A549 (cell line): ENCODE results near the gene RCAN3. TPM values are rescaled to one million over a fixed set of nuclear protein-coding genes. Genes with fewer than 3 reads are reported as not detected.

Experiments used
- ATAC-seq, 2 experiments: fragments of 200-7000 bp in 1 of 2; fragments of >200 bp in 1 of 2; cut with Nextera tagmentation in 1 of 2; cut with Tn5 transposase in 1 of 2; 3 replicates each; pipeline versions ENCODE4 v1.8.0 to v1.9.1; 2018 to 2020; ENCODE audit warnings: mild to moderate bottlenecking in 1 of 2, moderate library complexity in 1 of 2
- CTCF ChIA-PET: fragments of 300-600 bp; sonication (Branson Sonifier 250); formaldehyde crosslinking; extraction: SDS; loops from one replicate; lab custom pipeline; 2021; ENCODE audit warnings: antibody characterized with exemption, inconsistent platforms; lab: Yijun Ruan, JAX
- POLR2A ChIA-PET: fragments of 350-600 bp; formaldehyde crosslinking; extraction: SDS; loops from one replicate; lab custom pipeline; 2021; ENCODE audit warnings: antibody characterized with exemption, inconsistent platforms; lab: Yijun Ruan, JAX
- DNase-seq, 2 experiments: peaks; one replicate each; pipeline versions ENCODE4 v3.0.0 to v3.0.0-alpha.2; 2011 to 2016; ENCODE audit warnings: low read depth in 1 of 2, low spot score in 1 of 2
- FAIRE-seq: peaks from 2 replicates; lab custom pipeline; 2011; peaks lifted over from hg19 to GRCh38; lab: Jason Lieb, UNC
- H3K27ac ChIP-seq, 2 experiments: fragments of >200 bp; sonication (Bioruptor Twin); formaldehyde crosslinking; 3 replicates each; pipeline ENCODE4 v1.5.1; 2016 to 2017
- H3K4me1 ChIP-seq: fragments of >200 bp; sonication (Bioruptor Twin); formaldehyde crosslinking; 3 replicates; pipeline ENCODE4 v1.6.1; 2016
- H3K4me2 ChIP-seq: fragments of >200 bp; sonication (Bioruptor Twin); formaldehyde crosslinking; 3 replicates; pipeline ENCODE4 v1.6.1; 2016
- H3K4me3 ChIP-seq: fragments of >200 bp; sonication (Bioruptor Twin); formaldehyde crosslinking; 3 replicates; pipeline ENCODE4 v1.5.1; 2016
- H3K9me3 ChIP-seq: fragments of >200 bp; sonication (Bioruptor Twin); formaldehyde crosslinking; 3 replicates; pipeline ENCODE4 v1.6.1; 2016
- ATOH8 ChIP-seq: fragments of 250-450 bp; sonication (Bioruptor Pico); IDR thresholded peaks from 2 replicates; pipeline ENCODE4 v1.5.0; 2020; ENCODE audit warnings: low read depth, mild to moderate bottlenecking, moderate library complexity
- CEBPB ChIP-seq, 2 experiments: fragments of >200 bp in 1 of 2; sonication (Bioruptor Twin) in 1 of 2; formaldehyde crosslinking in 1 of 2; IDR thresholded peaks; 2 replicates each; pipeline ENCODE4 v1.6.1; 2012 to 2016
- CHD2 ChIP-seq: fragments of 150-350 bp; IDR thresholded peaks from 2 replicates; pipeline ENCODE4 v1.6.1; 2014; ENCODE audit warnings: low read length; ENCODE audit not compliant: partially characterized antibody
- CHD4 ChIP-seq: fragments of 200-600 bp; sonication (generic); IDR thresholded peaks from 2 replicates; pipeline ENCODE4 v1.6.1; 2016; ENCODE audit warnings: antibody characterized with exemption, mild to moderate bottlenecking, borderline replicate concordance
- CTCF ChIP-seq: fragments of >200 bp; sonication (Bioruptor Twin); formaldehyde crosslinking; IDR thresholded peaks from 3 replicates; pipeline ENCODE4 v1.5.1; 2016
- E2F6 ChIP-seq: IDR thresholded peaks from 2 replicates; pipeline ENCODE4 v1.6.1; 2012; ENCODE audit warnings: low read depth, borderline replicate concordance
- EHMT2 ChIP-seq: fragments of 200-600 bp; sonication (generic); IDR thresholded peaks from 2 replicates; pipeline ENCODE4 v1.6.1; 2016; ENCODE audit warnings: antibody characterized with exemption, low read depth, mild to moderate bottlenecking, moderate library complexity
- EP300 ChIP-seq, 2 experiments: fragments of >200 bp; sonication (Bioruptor Twin); formaldehyde crosslinking; IDR thresholded peaks; 2 replicates in 1 of 2; 3 replicates in 1 of 2; pipeline ENCODE4 v1.6.1; 2016 to 2017
- ESRRA ChIP-seq: fragments of 150-350 bp; IDR thresholded peaks from 2 replicates; pipeline ENCODE4 v1.6.1; 2014; ENCODE audit warnings: mild to moderate bottlenecking, low read length, borderline replicate concordance
- FOSB ChIP-seq: fragments of 250-450 bp; sonication (Bioruptor Pico); IDR thresholded peaks from 2 replicates; pipeline ENCODE4 v1.5.0; 2020; ENCODE audit warnings: mild to moderate bottlenecking, moderate library complexity
- FOXS1 ChIP-seq: fragments of 250-450 bp; sonication (Bioruptor Pico); IDR thresholded peaks from 2 replicates; pipeline ENCODE4 v1.5.0; 2020; ENCODE audit warnings: mild to moderate bottlenecking, moderate library complexity
- HES2 ChIP-seq: fragments of >200 bp; sonication (Bioruptor Twin); formaldehyde crosslinking; IDR thresholded peaks from 2 replicates; pipeline ENCODE4 v1.6.1; 2016
- HEYL ChIP-seq: fragments of 250-450 bp; sonication (Bioruptor Pico); IDR thresholded peaks from 2 replicates; pipeline ENCODE4 v1.8.0; 2021; ENCODE audit warnings: mild to moderate bottlenecking, moderate library complexity
- HOXA7 ChIP-seq: fragments of 250-450 bp; sonication (Bioruptor Pico); IDR thresholded peaks from 2 replicates; pipeline ENCODE4 v1.5.0; 2020; ENCODE audit warnings: mild to moderate bottlenecking, moderate library complexity
- HOXB13 ChIP-seq: fragments of 250-450 bp; sonication (Bioruptor Pico); IDR thresholded peaks from 2 replicates; pipeline ENCODE4 v1.5.0; 2020; ENCODE audit warnings: low read depth, mild to moderate bottlenecking, moderate library complexity
- HOXB5 ChIP-seq: fragments of 250-450 bp; sonication (Bioruptor Pico); IDR thresholded peaks from 2 replicates; pipeline ENCODE4 v1.5.0; 2020; ENCODE audit warnings: mild to moderate bottlenecking, moderate library complexity
- JUN ChIP-seq, 2 experiments: fragments of >200 bp; sonication (Bioruptor Twin); formaldehyde crosslinking; IDR thresholded peaks; 2 replicates in 1 of 2; 3 replicates in 1 of 2; pipeline ENCODE4 v1.6.1; 2016 to 2017
- KDM1A ChIP-seq: fragments of 200-600 bp; sonication (generic); IDR thresholded peaks from 2 replicates; pipeline ENCODE4 v1.6.1; 2016; ENCODE audit warnings: low read depth, mild to moderate bottlenecking
- MAX ChIP-seq: IDR thresholded peaks from 2 replicates; pipeline ENCODE4 v1.6.1; 2012
- MYC ChIP-seq: IDR thresholded peaks from 2 replicates; pipeline ENCODE4 v1.6.1; 2012; ENCODE audit warnings: mild to moderate bottlenecking, inconsistent platforms, low read length, improper control_type of control experiment, borderline replicate concordance
- NFE2L2 ChIP-seq: fragments of 150-350 bp; conservative IDR thresholded peaks from 2 replicates; pipeline ENCODE4 v1.6.1; 2014; ENCODE audit warnings: low read length
- NPAS2 ChIP-seq: fragments of 250-450 bp; sonication (Bioruptor Pico); IDR thresholded peaks from 2 replicates; pipeline ENCODE4 v1.8.0; 2022; ENCODE audit warnings: mild to moderate bottlenecking, moderate library complexity, borderline replicate concordance
- NR3C1 ChIP-seq: fragments of >200 bp; sonication (Bioruptor Twin); formaldehyde crosslinking; IDR thresholded peaks from 3 replicates; pipeline ENCODE4 v1.6.1; 2017
- PHF8 ChIP-seq: fragments of 200-600 bp; sonication (generic); IDR thresholded peaks from 2 replicates; pipeline ENCODE4 v1.6.1; 2016; ENCODE audit warnings: low read depth, mild to moderate bottlenecking, antibody characterized with exemption, moderate library complexity, borderline replicate concordance
- POLR2A ChIP-seq: IDR thresholded peaks from 2 replicates; pipeline ENCODE4 v1.6.1; 2012; ENCODE audit warnings: mild to moderate bottlenecking, low read length
- RAD21 ChIP-seq, 2 experiments: fragments of >200 bp in 1 of 2; sonication (Bioruptor Twin) in 1 of 2; formaldehyde crosslinking in 1 of 2; IDR thresholded peaks in 1 of 2; conservative IDR thresholded peaks in 1 of 2; 2 replicates in 1 of 2; 3 replicates in 1 of 2; pipeline ENCODE4 v1.6.1; 2012 to 2018; ENCODE audit warnings: inconsistent platforms in 1 of 2
- RARB ChIP-seq: fragments of 250-450 bp; sonication (Bioruptor Pico); IDR thresholded peaks from 2 replicates; pipeline ENCODE4 v1.8.0; 2021; ENCODE audit warnings: mild to moderate bottlenecking, moderate library complexity
- RNF2 ChIP-seq: fragments of 200-600 bp; sonication (generic); IDR thresholded peaks from 2 replicates; pipeline ENCODE4 v1.6.1; 2016; ENCODE audit warnings: low read depth, mild to moderate bottlenecking, antibody characterized with exemption, moderate library complexity, borderline replicate concordance
- TFCP2L1 ChIP-seq: fragments of 250-450 bp; sonication (Bioruptor Pico); IDR thresholded peaks from 2 replicates; pipeline ENCODE4 v1.5.0; 2021; ENCODE audit warnings: mild to moderate bottlenecking
- TP53 ChIP-seq: fragments of 250-450 bp; sonication (Bioruptor Pico); IDR thresholded peaks from 2 replicates; pipeline ENCODE4 v1.5.0; 2021; ENCODE audit warnings: mild to moderate bottlenecking, moderate library complexity
- ZC3H11A ChIP-seq: fragments of 450-650 bp; IDR thresholded peaks from 2 replicates; pipeline ENCODE4 v1.6.1; 2014; ENCODE audit warnings: antibody characterized with exemption, mild to moderate bottlenecking
- ZNF302 ChIP-seq: fragments of 250-450 bp; sonication (Bioruptor Pico); IDR thresholded peaks from 2 replicates; pipeline ENCODE4 v1.9.0; 2021; ENCODE audit warnings: inconsistent platforms, mild to moderate bottlenecking, moderate library complexity
- ZSCAN20 ChIP-seq: fragments of 250-450 bp; sonication (Bioruptor Pico); IDR thresholded peaks from 2 replicates; pipeline ENCODE4 v1.8.0; 2022; ENCODE audit warnings: mild to moderate bottlenecking, moderate library complexity
- WGBS: methylation state at CpG from one replicate; pipeline ENCODE4 v1.1.6; 2017; ENCODE audit errors: missing lambda C conversion rate; 5-methylcytosine and 5-hydroxymethylcytosine counted together
- polyA plus RNA-seq, 4 experiments: library from polyadenylated mRNA; depleted of rRNA in 3 of 4; stranded (reverse); fragments of >200 nt; fragmentation: RNase III in 1 of 4; extraction: RNeasy Plus Mini Kit Qiagen cat#74134 plus additional on column Dnase treatment in 1 of 4; gene quantifications; 2 replicates in 3 of 4; 3 replicates in 1 of 4; pipeline ENCODE4 v1.2.3, GENCODE V29; 2011 to 2017

The RCAN3 gene
- polyA plus RNA-seq, 2 of the 4 experiments (the other 2 are of a cell fraction), result 7.4 to 14.6 TPM

- WGBS, result 95% methylated on average over 5 of the region's 5 CpGs
- FAIRE-seq, result no peak
- POLR2A ChIA-PET, result no interaction called here
Observed at GRCh38 chr1:24507405-24507804, 4.8 kb downstream of the RCAN3 start.

GRCh38 chr1:24508911-24509310 is 6.3 kb downstream of the RCAN3 start:
- Histone ChIP-seq H3K4me3 (no peak overlapping the region), H3K4me2 (no peak overlapping the region), H3K4me1 (peaks cover 6% of the 10 kb centered on the region), H3K9me3 (no peaks in the 10 kb centered on the region), H3K27ac (no peak overlapping the region)
- ATAC-seq (no peak), FAIRE-seq (no peak), DNase-seq (no peak)
- no peak for TF ChIP-seq HOXB5 (CRISPR knock-in tag)
- WGBS, result 94% methylated on average over 5 of the region's 5 CpGs
- CTCF ChIA-PET, result no interaction called here
- POLR2A ChIA-PET, result no interaction called here

More at GRCh38 chr1:24507405-24507804, 4.8 kb downstream of the RCAN3 start:
- H3K9me3 ChIP-seq, result no peaks in the 10 kb centered on the region
- no peak overlapping the region for H3K27ac ChIP-seq
- DNase-seq (no peak), ATAC-seq (no peak)
- TF ChIP-seq RNF2 (no peak), NFE2L2 (no peak), MAX (no peak), CHD4 (no peak), HOXB13 (CRISPR knock-in tag) (no peak), HEYL (no peak), ZNF302 (no peak), NPAS2 (CRISPR knock-in tag) (no peak), FOXS1 (CRISPR knock-in tag) (no peak), ATOH8 (CRISPR knock-in tag) (no peak), ESRRA (no peak), ZSCAN20 (no peak), CHD2 (no peak), PHF8 (no peak), E2F6 (no peak), KDM1A (no peak), MYC (no peak), CTCF (no peak), HOXA7 (no peak)
- H3K4me3 ChIP-seq, result no peak overlapping the region
- peaks cover 9% of the 10 kb centered on the region for H3K4me1 ChIP-seq
- CTCF ChIA-PET, result interaction anchor here (1.0 kb wide), 1 partner anchor 9 kb away, joined by 3 read pairs; no protein-coding TSS in a partner anchor
- no peak overlapping the region for H3K4me2 ChIP-seq

- FAIRE-seq (no peak), ATAC-seq (no peak), DNase-seq (no peak)
- no peak overlapping the region for H3K4me3 ChIP-seq
- TF ChIP-seq FOSB (CRISPR knock-in tag) (no peak), EHMT2 (no peak), JUN (IDR thresholded peaks at IDR 0.05) (no peak), TP53 (CRISPR knock-in tag) (no peak), RARB (CRISPR knock-in tag) (no peak), NR3C1 (no peak), CEBPB (IDR thresholded peaks at IDR 0.05) (no peak), MYC (no peak), TFCP2L1 (no peak), CHD4 (no peak), ZSCAN20 (no peak), POLR2A (no peak), HES2 (no peak), RAD21 (conservative IDR thresholded peaks at IDR 0.05 in 1 of 2, IDR thresholded peaks at IDR 0.05 in 1 of 2) (no peak), EP300 (IDR thresholded peaks at IDR 0.05) (no peak), NPAS2 (CRISPR knock-in tag) (no peak), ZC3H11A (no peak)
- H3K4me2 ChIP-seq, result no peak overlapping the region
- no peak overlapping the region for H3K27ac ChIP-seq
- CTCF ChIA-PET, result no interaction called here
- 50% methylated on average over 2 of the region's 2 CpGs for WGBS
- no peaks in the 10 kb centered on the region for H3K9me3 ChIP-seq
- POLR2A ChIA-PET, result no interaction called here
- H3K4me1 ChIP-seq, result peaks cover 22% of the 10 kb centered on the region
Observed at GRCh38 chr1:24513706-24514105, 11.1 kb downstream of the RCAN3 start.
